Measurements from ENCODE around the gene NLRP13. TPM values are rescaled to one million over a fixed set of nuclear protein-coding genes. Genes with fewer than 3 reads are reported as not detected.
"Not testable (repeated sequence)": the region's sequence is repeated elsewhere in the genome, so short reads cannot be mapped to it uniquely, and the experiment has no call there.

The NLRP13 gene
- total RNA-seq, 1 donor from 2014 or later = not detected

GRCh38 chr19:55940306-55940705, 8.2 kb upstream of the NLRP13 start:
- no peaks in the 10 kb centered on the region for H3K9me3 ChIP-seq
- intact Hi-C loops (cut with DNase I) = no loop called here
- no peaks in the 10 kb centered on the region for H3K36me3 ChIP-seq
- TF ChIP-seq CTCF (IDR thresholded peaks at IDR 0.05) (no peak), POLR2AphosphoS5 (IDR thresholded peaks at IDR 0.05; ENCODE audit: insufficient read depth in 1 of 2, low read depth in 1 of 2) (no peak), POLR2A (IDR thresholded peaks at IDR 0.05) (no peak)
- no peaks in the 10 kb centered on the region for H3K27me3 ChIP-seq
- DNase-seq (ENCODE audit: extremely low spot score in 2 of 2) = peak in 1 of 2 donors; percentile 11
- no peak overlapping the region for H3K4me3 ChIP-seq
- H3K4me1 ChIP-seq = no peaks in the 10 kb centered on the region
- no peak overlapping the region for H3K27ac ChIP-seq

DNA sequence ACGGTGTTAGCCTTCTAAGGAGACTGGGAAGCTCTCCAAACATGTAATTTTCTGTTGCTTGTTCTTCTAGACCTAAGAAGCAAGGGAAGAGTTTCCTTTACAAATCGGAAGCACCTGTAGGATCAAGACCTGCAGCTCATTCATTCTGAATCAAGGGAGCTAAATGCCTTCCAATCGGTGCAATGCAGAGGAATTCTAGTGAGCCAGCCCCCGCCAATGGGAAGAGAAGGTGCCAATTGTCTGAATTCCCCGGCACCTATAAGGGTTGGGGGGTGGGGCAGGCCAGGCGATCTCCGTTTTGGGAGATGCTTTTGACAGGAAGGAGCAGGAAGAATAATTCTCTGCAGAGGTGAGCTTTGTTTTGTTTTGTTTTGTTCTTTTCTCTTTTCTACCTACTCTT, 7.1 kb upstream of the NLRP13 start:
- Histone ChIP-seq H3K27ac (no peak overlapping the region), H3K9me3 (no peaks in the 10 kb centered on the region), H3K36me3 (no peaks in the 10 kb centered on the region), H3K27me3 (no peaks in the 10 kb centered on the region), H3K4me3 (no peak overlapping the region), H3K4me1 (no peaks in the 10 kb centered on the region)
- peak in 1 of 2 donors; percentile 28 for DNase-seq (ENCODE audit: extremely low spot score in 2 of 2)
- TF ChIP-seq CTCF (IDR thresholded peaks at IDR 0.05) (no peak), POLR2A (IDR thresholded peaks at IDR 0.05) (no peak), POLR2AphosphoS5 (IDR thresholded peaks at IDR 0.05; ENCODE audit: insufficient read depth in 1 of 2, low read depth in 1 of 2) (no peak)
- intact Hi-C loops (cut with DNase I) = no loop called here

- DNase-seq (ENCODE audit: extremely low spot score in 2 of 2) = peak in 1 of 2 donors; percentile 37
- Histone ChIP-seq H3K27me3 (no peaks in the 10 kb centered on the region), H3K4me1 (no peaks in the 10 kb centered on the region), H3K36me3 (no peaks in the 10 kb centered on the region), H3K4me3 (no peak overlapping the region), H3K27ac (no peak overlapping the region), H3K9me3 (no peaks in the 10 kb centered on the region)
- no peak for TF ChIP-seq POLR2AphosphoS5 (IDR thresholded peaks at IDR 0.05; ENCODE audit: insufficient read depth in 1 of 2, low read depth in 1 of 2)
- TF ChIP-seq CTCF (IDR thresholded peaks at IDR 0.05) = no peak
- no peak for TF ChIP-seq POLR2A (IDR thresholded peaks at IDR 0.05)
- intact Hi-C loops (cut with DNase I) = no loop called here
These were observed 3.1 kb upstream of the NLRP13 start for GRCh38 chr19:55935206-55935605.

DNA sequence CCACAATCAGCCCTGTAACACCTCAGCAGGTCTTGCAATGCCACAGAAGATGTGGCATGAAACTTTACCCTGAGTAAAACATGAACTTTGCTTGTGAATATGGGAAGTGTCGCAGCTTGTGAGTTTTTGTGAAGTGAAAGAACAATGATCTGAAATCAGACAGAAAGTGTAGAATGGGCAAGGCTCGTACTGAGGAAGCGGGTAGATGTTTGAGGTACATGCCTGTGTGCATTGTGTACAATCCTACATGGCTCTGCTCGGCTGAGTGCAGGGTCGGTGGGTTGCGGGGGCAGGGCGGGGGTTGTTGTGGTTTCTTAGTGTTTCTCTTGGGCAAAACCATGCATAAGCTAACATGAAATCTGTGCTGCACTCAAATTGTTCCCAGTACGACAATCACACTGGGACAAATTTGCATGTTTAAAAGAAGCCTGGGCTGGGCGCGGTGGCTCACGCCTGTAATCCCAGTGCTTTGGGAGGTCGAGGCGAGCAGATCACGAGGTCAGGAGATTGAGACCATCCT, 1.1 kb downstream of the NLRP13 start:
- Histone ChIP-seq H3K27me3 (no peaks in the 10 kb centered on the region), H3K4me3 (no peak overlapping the region), H3K4me1 (no peaks in the 10 kb centered on the region), H3K27ac (no peak overlapping the region), H3K36me3 (no peaks in the 10 kb centered on the region), H3K9me3 (no peaks in the 10 kb centered on the region)
- intact Hi-C loops (cut with DNase I) = no loop called here
- peak; percentile 13 to 52 for DNase-seq (ENCODE audit: extremely low spot score in 2 of 2)
- no peak for TF ChIP-seq CTCF (IDR thresholded peaks at IDR 0.05)

DNA sequence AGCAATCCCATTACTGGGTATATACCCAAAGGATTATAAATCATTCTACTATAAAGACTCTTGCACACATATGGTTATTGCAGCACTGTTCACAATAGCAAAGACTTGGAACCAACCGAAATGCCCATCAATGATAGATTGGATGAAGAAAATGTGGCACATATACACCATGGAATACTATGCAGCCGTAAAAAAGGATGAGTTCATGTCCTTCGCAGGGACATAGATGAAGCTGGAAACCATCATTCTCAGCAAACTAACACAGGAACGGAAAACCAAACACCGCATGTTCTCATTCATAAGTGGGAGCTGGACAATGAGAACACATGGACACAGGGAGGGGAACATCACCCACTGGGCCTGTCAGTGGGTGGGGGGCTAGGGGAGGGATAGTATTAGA, 2.9 kb downstream of the NLRP13 start:
- H3K4me1 ChIP-seq; intact Hi-C loops (cut with DNase I); H3K4me3 ChIP-seq; H3K27me3 ChIP-seq; H3K9me3 ChIP-seq; H3K36me3 ChIP-seq; H3K27ac ChIP-seq: not testable (repeated sequence)
- peak in 1 of 2 donors; percentile 9 for DNase-seq (ENCODE audit: extremely low spot score in 2 of 2)

- TF ChIP-seq POLR2A (IDR thresholded peaks at IDR 0.05) (no peak), CTCF (IDR thresholded peaks at IDR 0.05) (no peak), POLR2AphosphoS5 (IDR thresholded peaks at IDR 0.05; ENCODE audit: insufficient read depth in 1 of 2, low read depth in 1 of 2) (no peak)
These were observed 4.1 kb downstream of the NLRP13 start for GRCh38 chr19:55927991-55928390.

More at GRCh38 chr19:55927991-55928390, 4.1 kb downstream of the NLRP13 start:
- DNase-seq (ENCODE audit: extremely low spot score in 2 of 2) = peak; percentile 20 to 77
- intact Hi-C loops (cut with DNase I) = no loop called here
- no peak overlapping the region for H3K27ac ChIP-seq
- no peaks in the 10 kb centered on the region for H3K36me3 ChIP-seq
- no peaks in the 10 kb centered on the region for H3K4me1 ChIP-seq
- no peaks in the 10 kb centered on the region for H3K27me3 ChIP-seq
- H3K9me3 ChIP-seq = no peaks in the 10 kb centered on the region
- H3K4me3 ChIP-seq = no peak overlapping the region

All from vagina (tissue), 2 donors.